Right ventricle myocardium inferior (tissue), 1 donor: ENCODE results near the gene TBK1. TPM values are rescaled to one million over a fixed set of nuclear protein-coding genes. Genes with fewer than 3 reads are reported as not detected.

Experiments
- ATAC-seq: fragments of 200-7000 bp; cut with Tn5 transposase; one replicate; pipeline ENCODE4 v1.9.1; 2020; ENCODE audit warnings: mild to moderate bottlenecking, moderate library complexity
- DNase-seq: peaks from one replicate; pipeline ENCODE4 v3.0.0; 2021; ENCODE audit errors: missing footprints
- intact Hi-C: fragments of 100-400 bp; cut with DNase I; formaldehyde crosslinking; loops from one replicate; pipeline ENCODE4 v1.11.0; 2022
- total RNA-seq: library from RNA; stranded (reverse); fragmentation: NEBNext Ultra II Directional; extraction: Animal tissue kit (Norgen Biotek cat#: 25700); gene quantifications from one replicate; pipeline ENCODE4 v1.2.1, GENCODE V29; 2021
- donor health status: DM: no; HTN: yes; CAD: no; lungs with severe emphysema.

The TBK1 gene
- total RNA-seq, 1 donor from 2014 or later: 11.9 TPM

DNA sequence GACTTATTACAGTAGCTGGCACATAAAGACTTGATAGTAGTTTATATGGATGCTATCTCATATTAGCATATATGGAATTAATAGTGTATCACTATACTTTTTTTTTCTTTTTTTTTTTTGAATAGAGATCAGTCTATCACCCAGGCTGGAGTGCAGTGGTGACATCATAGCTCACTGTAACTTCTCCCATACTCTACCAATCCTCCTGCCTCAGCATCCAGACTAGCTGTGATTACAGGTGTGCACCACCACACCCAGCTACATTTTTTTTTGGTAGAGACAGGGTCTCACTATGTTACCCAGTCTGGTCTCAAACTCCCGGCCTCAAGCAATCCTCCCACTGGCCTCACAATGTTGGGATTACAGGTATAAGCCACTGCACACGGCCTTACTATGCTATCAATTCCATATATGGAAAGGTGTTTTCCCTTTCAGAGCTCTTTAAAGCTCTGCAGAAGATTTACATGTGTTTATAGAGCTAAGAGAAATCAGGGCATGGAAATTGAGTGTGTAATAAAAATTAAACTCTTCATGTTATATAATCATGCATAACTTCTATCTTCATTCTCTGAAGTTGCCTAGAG, 1.8 kb upstream of the TBK1 start:
- no peak for ATAC-seq
- intact Hi-C loops: loop anchor here (5.0 kb wide), 1 partner anchor 43 kb away; no protein-coding TSS in a partner anchor
- no peak for DNase-seq

DNA sequence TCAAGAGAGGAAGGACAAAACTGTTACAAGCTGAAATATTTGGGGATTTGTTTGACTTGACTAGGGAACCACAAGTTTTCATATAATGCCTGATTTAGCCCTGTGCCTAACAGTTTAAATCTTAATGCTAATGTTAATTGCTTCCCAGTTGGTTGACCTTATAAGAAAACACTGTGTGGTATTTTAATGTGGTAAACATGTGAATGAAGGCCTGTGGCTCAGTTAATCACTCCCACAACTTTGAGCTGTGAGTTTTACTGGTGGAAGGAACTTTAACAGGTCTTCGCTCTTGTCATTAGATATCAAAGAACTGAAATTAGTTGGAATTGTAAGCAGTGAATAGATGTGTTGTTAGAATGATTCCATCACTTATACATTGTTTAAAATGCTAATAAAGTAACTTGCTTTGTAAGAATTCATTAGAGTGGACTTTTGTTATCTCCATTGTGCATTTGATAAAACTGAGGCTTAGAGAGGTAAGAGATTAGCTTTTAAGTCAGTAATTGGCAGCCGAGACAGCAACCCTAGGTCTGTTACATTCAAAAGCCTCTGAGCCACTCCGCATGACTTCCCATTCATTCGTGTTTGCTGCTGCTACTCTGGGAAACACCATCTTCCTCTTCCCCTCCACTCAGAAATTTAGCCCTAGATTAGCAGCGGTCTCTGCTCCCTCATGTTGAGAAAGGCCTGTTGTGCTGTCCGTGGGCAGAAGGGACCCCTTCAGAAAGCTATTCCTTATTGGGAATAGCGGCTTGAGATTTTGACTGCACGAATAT, 1.0 kb upstream of the TBK1 start:
- intact Hi-C loops: loop anchor here (5.0 kb wide), 1 partner anchor 44 kb away; no protein-coding TSS in a partner anchor
- ATAC-seq (no peak), DNase-seq (no peak)

GRCh38 chr12:64452559-64453329, 824 bp downstream of the TBK1 start:
- ATAC-seq (peak; percentile 27), DNase-seq (no peak)
- intact Hi-C loops: loop anchor here (5.0 kb wide), 1 partner anchor 45 kb away; no protein-coding TSS in a partner anchor

GRCh38 chr12:64455506-64455905, 3.6 kb downstream of the TBK1 start:
- intact Hi-C loops: no loop called here
- no peak for DNase-seq
- ATAC-seq: no peak

DNA sequence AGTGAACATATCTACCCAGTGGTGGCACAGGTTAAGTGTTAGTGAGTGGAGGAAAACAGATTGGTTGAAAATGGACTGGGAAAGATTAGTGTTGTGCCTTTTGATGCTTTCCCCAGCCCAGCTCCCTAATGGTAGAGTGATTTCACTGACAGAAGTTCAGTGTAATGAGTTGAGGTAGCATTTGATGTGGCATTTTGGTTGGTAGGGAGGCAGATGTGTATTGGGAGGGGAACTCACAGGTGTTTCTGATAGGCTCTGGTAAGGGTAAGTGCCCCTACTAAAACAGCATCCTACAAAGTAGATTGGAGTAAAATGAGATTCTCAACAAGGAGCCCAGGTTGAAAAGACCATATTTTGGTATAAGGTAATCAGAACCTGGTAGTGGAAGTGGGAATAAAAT, 4.2 kb downstream of the TBK1 start:
- DNase-seq (no peak), ATAC-seq (no peak)
- intact Hi-C loops: no loop called here

DNA sequence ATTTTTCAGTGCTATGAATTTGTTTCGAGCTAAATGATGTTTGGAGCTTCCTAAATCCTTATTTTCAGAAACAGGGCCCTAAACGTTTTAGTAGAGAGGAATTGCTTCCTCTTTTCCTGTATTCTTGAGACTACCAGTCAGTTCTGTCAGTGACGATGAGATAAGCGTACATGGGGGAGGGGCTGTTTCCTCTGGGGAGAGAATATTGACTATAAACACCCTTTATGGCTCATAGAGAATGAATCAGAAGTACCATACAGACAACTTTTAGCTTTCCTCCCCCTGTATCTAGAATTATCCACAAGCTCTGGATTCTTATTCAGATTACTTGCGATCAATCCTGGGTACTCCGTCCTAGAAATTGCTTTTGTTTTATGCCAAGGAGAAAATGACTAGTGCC, 5.1 kb downstream of the TBK1 start:
- ATAC-seq: no peak
- intact Hi-C loops: no loop called here
- DNase-seq: no peak

DNA sequence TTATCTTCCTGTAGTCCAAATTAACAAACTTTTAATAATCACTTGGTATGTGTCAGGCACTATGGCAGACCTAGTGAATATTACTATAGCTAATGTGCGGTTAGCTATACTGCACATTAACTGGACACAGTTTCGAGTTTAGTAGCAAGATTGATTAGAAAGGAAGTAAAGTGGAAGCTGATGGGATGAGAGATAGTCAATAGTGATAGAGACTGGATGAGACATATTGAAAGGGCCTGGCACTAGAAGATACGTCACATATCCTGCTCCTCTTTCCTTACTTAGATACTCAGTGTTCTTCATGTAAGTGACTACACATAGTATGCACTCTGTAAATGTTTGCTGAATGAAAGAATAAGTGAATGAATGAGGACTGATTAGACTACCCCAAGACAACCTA, 5.5 kb downstream of the TBK1 start:
- DNase-seq (no peak), ATAC-seq (no peak)
- intact Hi-C loops: no loop called here

- intact Hi-C loops: no loop called here
These were observed 6.0 kb downstream of the TBK1 start for GRCh38 chr12:64457923-64458322.

DNA sequence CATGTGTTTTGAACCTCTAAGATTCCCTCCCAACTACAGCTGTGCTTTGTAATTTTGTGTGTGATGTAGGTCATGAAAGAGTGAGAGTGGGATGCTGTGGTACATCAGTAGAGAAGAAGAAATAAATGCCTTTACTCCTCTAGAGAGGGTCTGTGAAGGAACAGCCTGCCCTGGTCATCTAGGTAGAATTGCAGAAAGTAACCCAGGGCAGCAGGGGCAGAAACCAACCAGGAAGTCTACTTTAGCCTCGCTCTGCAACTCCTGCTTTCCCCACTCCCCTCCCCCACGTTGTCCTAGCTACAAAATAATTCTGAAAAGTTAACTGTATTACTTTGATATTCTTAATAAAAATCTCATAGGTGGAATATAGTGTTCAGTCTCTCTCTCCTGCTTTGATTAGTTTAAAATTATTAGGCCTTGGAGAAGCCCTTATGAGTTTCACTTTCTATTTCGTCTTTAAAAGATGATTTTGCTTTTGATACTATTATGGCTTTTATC, 7.5 kb downstream of the TBK1 start:
- intact Hi-C loops: no loop called here
- ATAC-seq (peak; percentile 20), DNase-seq (no peak)

More at GRCh38 chr12:64457923-64458322, 6.0 kb downstream of the TBK1 start:
- DNase-seq: no peak
- no peak for ATAC-seq

GRCh38 chr12:64461634-64462414, 9.9 kb downstream of the TBK1 start:
- ATAC-seq (no peak), DNase-seq (no peak)
- intact Hi-C loops: no loop called here

GRCh38 chr12:64466178-64466577, 14.3 kb downstream of the TBK1 start:
- DNase-seq (no peak), ATAC-seq (no peak)
- intact Hi-C loops: no loop called here

- DNase-seq (no peak), ATAC-seq (no peak)
- intact Hi-C loops: no loop called here
These were observed 17.0 kb downstream of the TBK1 start for GRCh38 chr12:64468966-64469365.

DNA sequence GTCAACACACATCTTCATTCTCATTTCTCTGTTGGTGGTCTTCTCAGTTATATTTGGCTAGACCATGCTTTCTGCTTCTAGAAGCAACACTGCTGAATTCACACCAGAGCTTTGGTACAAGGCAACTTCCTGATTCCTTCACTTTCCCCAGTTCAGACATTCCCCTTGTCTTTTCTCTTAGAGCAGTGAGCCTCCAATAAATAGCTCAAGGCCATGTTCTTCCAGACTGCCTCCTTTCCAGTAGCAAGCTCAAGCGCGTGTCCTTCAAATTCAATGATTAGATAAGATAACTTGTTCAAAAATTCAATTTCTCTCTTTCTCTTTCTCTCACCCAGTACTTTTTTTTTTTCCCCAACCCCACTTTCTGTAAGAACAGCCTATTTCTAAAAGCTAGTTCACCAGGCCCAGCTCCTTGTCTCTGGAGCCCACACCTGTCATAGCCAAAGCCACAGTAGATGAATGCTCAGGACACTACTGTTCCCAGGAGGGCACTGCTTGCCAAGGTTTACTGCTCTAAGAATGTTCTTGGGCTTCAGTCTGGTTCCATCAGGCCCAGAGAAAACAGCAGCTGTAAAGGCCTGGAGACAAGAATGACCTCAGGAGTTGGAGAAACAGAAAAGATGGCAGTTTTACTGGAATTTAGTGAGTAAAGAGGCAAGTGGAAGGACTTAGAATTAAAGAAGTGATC, 17.7 kb downstream of the TBK1 start:
- DNase-seq (no peak), ATAC-seq (peak; percentile 74)
- intact Hi-C loops: no loop called here

GRCh38 chr12:64470495-64470894, 18.6 kb downstream of the TBK1 start:
- ATAC-seq (peak; percentile 28), DNase-seq (no peak)
- intact Hi-C loops: no loop called here

GRCh38 chr12:64473176-64473575, 21.3 kb downstream of the TBK1 start:
- DNase-seq (no peak), ATAC-seq (no peak)
- intact Hi-C loops: no loop called here

DNA sequence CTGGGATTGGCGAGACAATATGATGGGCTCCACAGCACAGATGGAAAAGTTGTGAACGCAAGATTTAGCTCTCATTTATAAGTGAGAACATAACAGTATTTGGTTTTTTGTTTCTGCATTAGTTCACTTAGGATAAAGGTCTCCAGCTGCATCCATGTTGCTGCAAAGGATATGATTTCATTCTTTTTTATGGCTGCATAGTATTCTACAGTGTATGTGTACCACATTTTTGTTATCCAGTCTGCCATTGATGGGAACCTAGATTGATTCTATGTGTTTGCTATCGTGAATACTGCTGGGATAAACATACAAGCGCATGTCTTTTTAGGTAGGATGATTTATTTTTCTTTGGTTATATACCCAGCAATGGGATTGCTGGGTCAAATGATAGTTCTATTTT, 23.6 kb downstream of the TBK1 start:
- intact Hi-C loops: no loop called here
- ATAC-seq (no peak), DNase-seq (no peak)

DNA sequence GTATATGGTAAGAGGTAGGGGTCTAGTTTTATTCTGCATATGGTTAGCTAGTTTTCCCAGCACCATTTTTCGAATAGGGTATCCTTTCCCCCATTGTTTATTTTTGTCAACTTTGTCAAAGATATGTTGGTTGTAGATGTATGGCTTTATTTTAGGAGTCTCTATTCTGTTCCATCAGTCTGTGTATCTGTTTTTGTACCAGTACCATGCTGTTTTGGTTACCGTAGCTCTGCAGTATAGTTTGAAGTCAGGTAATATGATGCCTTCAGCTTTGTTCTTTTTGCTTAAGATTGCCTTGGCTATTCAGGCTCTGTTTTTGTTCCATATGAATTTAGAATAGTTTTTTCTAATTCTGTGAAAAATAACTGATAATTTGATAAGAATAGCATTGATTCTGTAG, 24.9 kb downstream of the TBK1 start:
- no peak for DNase-seq
- intact Hi-C loops: no loop called here
- ATAC-seq: no peak

- ATAC-seq: no peak
These were observed 26.7 kb downstream of the TBK1 start for GRCh38 chr12:64478661-64479060.

More at GRCh38 chr12:64478661-64479060, 26.7 kb downstream of the TBK1 start:
- intact Hi-C loops: no loop called here
- DNase-seq: no peak
